ENCODE results near the gene GREM1. TPM values are rescaled to one million over a fixed set of nuclear protein-coding genes. Genes with fewer than 3 reads are reported as not detected.
A peak's percentile ranks its signal among the peaks of the same experiment; 100 is the strongest.

GREM1 gene
- total and polyA plus RNA-seq, 2 of the 8 experiments (the other 6 are each of a cell fraction or from before 2014, with no cell fraction given) = 0.12 to 1.1 TPM

GRCh38 chr15:32716216-32716914 lies 1.4 kb upstream of the GREM1 start:
- Histone ChIP-seq H3K27me3 (replicated peaks in 1 of 4; ENCODE audit: control insufficient read depth in 3 of 4, extremely low read depth in 1 of 4, insufficient read depth in 3 of 4, low read length in 3 of 4) (peaks cover 37 to 63% (median 54%) of the 10 kb centered on the region in 4 experiments), H3K79me1 (ENCODE audit: low read depth, low read length) (no peaks in the 10 kb centered on the region), H2BK5ac (ENCODE audit: low read depth, low read length) (no peak overlapping the region), H3K14ac (ENCODE audit: insufficient read length) (no peak overlapping the region), H2AK5ac (ENCODE audit: low read depth, low read length) (no peak overlapping the region), H3K23ac (ENCODE audit: insufficient read length) (no peak overlapping the region), H4K91ac (replicated peaks; ENCODE audit: insufficient read length, low read length) (no peak overlapping the region), H3K27ac (ENCODE audit: low read depth, low read length) (no peak overlapping the region), H2BK120ac (replicated peaks; ENCODE audit: low read depth, low read length) (no peak overlapping the region), H3K36me3 (ENCODE audit: control insufficient read depth in 2 of 4, insufficient read depth in 4 of 4, low read length in 3 of 4) (no peaks in the 10 kb centered on the region; a peak in 1 of 8 replicates), H3K9ac (replicated peaks in 1 of 4; ENCODE audit: extremely low read depth in 1 of 4, low read depth in 3 of 4, low read length in 3 of 4) (no peak overlapping the region), H3K9me3 (ENCODE audit: insufficient read depth in 2 of 2, low read depth in 1 of 2, low read length in 1 of 2) (no peaks in the 10 kb centered on the region), H4K20me1 (replicated peaks in 1 of 2; ENCODE audit: control insufficient read depth in 1 of 2, insufficient read depth in 2 of 2, low read length in 2 of 2) (peaks cover 0 to 2% of the 10 kb centered on the region in 2 experiments), H3K4me3 (ENCODE audit: extremely low read depth in 1 of 4, insufficient read depth in 2 of 4, low read depth in 3 of 4, low read length in 4 of 4) (peak overlapping the region in 3 of 4 experiments; percentile 3 to 64 (median 4); a peak in 4 of 8 replicates), H3K79me2 (ENCODE audit: control insufficient read depth in 1 of 2, insufficient read depth in 2 of 2, low read length in 2 of 2) (no peaks in the 10 kb centered on the region), H3K23me2 (ENCODE audit: low read depth, low read length) (peaks cover 17% of the 10 kb centered on the region; the same call in 1 of the 2 replicates), H3K4me1 (replicated peaks in 1 of 4; ENCODE audit: control insufficient read depth in 3 of 4, insufficient read depth in 4 of 4, low read length in 3 of 4) (peaks cover 0 to 19% (median 8%) of the 10 kb centered on the region in 4 experiments; a peak in 6 of 7 replicates), H2AFZ (ENCODE audit: low read length) (no peak overlapping the region), H2BK15ac (ENCODE audit: low read length) (no peak overlapping the region), H2BK20ac (ENCODE audit: low read length) (no peak overlapping the region), H3K18ac (ENCODE audit: extremely low read depth, low read length) (no peak overlapping the region), H3K56ac (replicated peaks; ENCODE audit: insufficient read length, low read depth, low read length) (no peak overlapping the region), H4K8ac (ENCODE audit: extremely low read depth, insufficient read depth, low read length) (no peak overlapping the region), H3K4me2 (ENCODE audit: insufficient read depth in 1 of 2, low read depth in 2 of 2, low read length in 2 of 2) (peak overlapping the region; percentile 87 to 99; a peak in 2 of 4 replicates), H2BK12ac (ENCODE audit: low read depth, low read length) (no peak overlapping the region), H3K4ac (replicated peaks; ENCODE audit: insufficient read length, low read depth, low read length) (no peak overlapping the region), H4K5ac (ENCODE audit: insufficient read length, low read depth, low read length) (no peak overlapping the region)
- ChIA-PET POLR2A (ENCODE audit: partially characterized antibody) (interaction anchor here (1.3 kb wide), 1 partner anchor 13 kb away, joined by 4 read pairs; no protein-coding TSS in a partner anchor), CTCF (ENCODE audit: partially characterized antibody) (interaction anchor here (0.6 to 1.1 kb wide), 6 partner anchors 13 to 1331 kb away, joined by 3 to 5 read pairs (median 3); no protein-coding TSS in a partner anchor)
- DNase-seq (ENCODE audit: low read depth in 1 of 2, low spot score in 2 of 2) (no peak), FAIRE-seq (peak; percentile 13)
- WGBS, 2 experiments (ENCODE audit: extremely low coverage in 1 of 2, insufficient coverage in 1 of 2, insufficient read length in 1 of 2, insufficient replicate concordance in 2 of 2, low coverage in 1 of 2, low lambda C conversion rate in 2 of 2, missing lambda C conversion rate in 1 of 2) = 39% methylated on average over 13 of the region's 13 CpGs; no CpG with 5 or more reads in 1 of the 2 experiments
- TF ChIP-seq CBX5 (IDR thresholded peaks at IDR 0.05; ENCODE audit: low read depth, low read length) = no peak
- TF ChIP-seq TBP (IDR thresholded peaks at IDR 0.05; ENCODE audit: low read depth, low read length) = no peak
- TF ChIP-seq USF2 (IDR thresholded peaks at IDR 0.05; ENCODE audit: low read length) = no peak
- TF ChIP-seq CHD2 (IDR thresholded peaks at IDR 0.05; ENCODE audit: low read length) = no peak
- no peak for TF ChIP-seq RAD21 (IDR thresholded peaks at IDR 0.05 in 1 of 2, conservative IDR thresholded peaks at IDR 0.05 in 1 of 2; ENCODE audit: low read depth in 2 of 2, low read length in 2 of 2)
- TF ChIP-seq, protein P1, sequence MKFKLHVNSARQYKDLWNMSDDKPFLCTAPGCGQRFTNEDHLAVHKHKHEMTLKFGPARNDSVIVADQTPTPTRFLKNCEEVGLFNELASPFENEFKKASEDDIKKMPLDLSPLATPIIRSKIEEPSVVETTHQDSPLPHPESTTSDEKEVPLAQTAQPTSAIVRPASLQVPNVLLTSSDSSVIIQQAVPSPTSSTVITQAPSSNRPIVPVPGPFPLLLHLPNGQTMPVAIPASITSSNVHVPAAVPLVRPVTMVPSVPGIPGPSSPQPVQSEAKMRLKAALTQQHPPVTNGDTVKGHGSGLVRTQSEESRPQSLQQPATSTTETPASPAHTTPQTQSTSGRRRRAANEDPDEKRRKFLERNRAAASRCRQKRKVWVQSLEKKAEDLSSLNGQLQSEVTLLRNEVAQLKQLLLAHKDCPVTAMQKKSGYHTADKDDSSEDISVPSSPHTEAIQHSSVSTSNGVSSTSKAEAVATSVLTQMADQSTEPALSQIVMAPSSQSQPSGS (IDR thresholded peaks at IDR 0.05; ENCODE audit: low read length) = no peak
- no peak for TF ChIP-seq BCL11A (IDR thresholded peaks at IDR 0.05; ENCODE audit: low read depth in 2 of 2, low read length in 2 of 2)
- TF ChIP-seq HDAC2 (IDR thresholded peaks at IDR 0.05; ENCODE audit: borderline replicate concordance in 1 of 2, low read depth in 2 of 2, low read length in 2 of 2) = no peak
- TF ChIP-seq CEBPB (IDR thresholded peaks at IDR 0.05; ENCODE audit: low read depth, low read length) = no peak

All from H1 (cell line).